Mesenchymal stem cell (in vitro differentiated cells and primary cell): Measurements from ENCODE around the gene STX16.

Experiments
- DNase-seq: peaks from one replicate; pipeline ENCODE4 v3.0.0-alpha.2; 2013
- H2AFZ ChIP-seq: one replicate; pipeline ENCODE4 v1.6.1; 2013; ENCODE audit warnings: low read depth, mild to moderate bottlenecking, control low read depth, inconsistent platforms, low read length, moderate library complexity
- H2AK5ac ChIP-seq: 2 replicates; pipeline ENCODE4 v1.6.1; 2013; ENCODE audit warnings: low read length, moderate library complexity, mild to moderate bottlenecking, inconsistent platforms; ENCODE audit not compliant: severe bottlenecking
- H2BK120ac ChIP-seq: one replicate; pipeline ENCODE4 v1.6.1; 2013; ENCODE audit warnings: low read depth, mild to moderate bottlenecking, inconsistent platforms, low read length, moderate library complexity
- H2BK12ac ChIP-seq, 2 experiments: one replicate each; pipeline ENCODE4 v1.6.1; 2013; ENCODE audit warnings: inconsistent platforms in 2 of 2, low read length in 2 of 2, mild to moderate bottlenecking in 2 of 2, moderate library complexity in 2 of 2, control low read depth in 1 of 2
- H2BK15ac ChIP-seq: one replicate; pipeline ENCODE4 v1.6.1; 2013; ENCODE audit warnings: mild to moderate bottlenecking, low read depth, inconsistent platforms; ENCODE audit not compliant: poor library complexity, severe bottlenecking
- H2BK5ac ChIP-seq: 2 replicates; pipeline ENCODE4 v1.6.1; 2013; ENCODE audit warnings: low read depth, mild to moderate bottlenecking, low read length, control low read depth, inconsistent platforms; ENCODE audit not compliant: poor library complexity, severe bottlenecking
- H3K14ac ChIP-seq, 2 experiments: one replicate each; pipeline ENCODE4 v1.6.1; 2013; ENCODE audit warnings: inconsistent platforms in 2 of 2, low read length in 2 of 2, control low read depth in 1 of 2, mild to moderate bottlenecking in 1 of 2, moderate library complexity in 1 of 2
- H3K18ac ChIP-seq, 2 experiments: one replicate each; pipeline ENCODE4 v1.6.1; 2013; ENCODE audit warnings: inconsistent platforms in 2 of 2, low read length in 2 of 2, control low read depth in 1 of 2, low read depth in 1 of 2, mild to moderate bottlenecking in 1 of 2
- H3K23ac ChIP-seq, 2 experiments: one replicate each; pipeline ENCODE4 v1.6.1; 2013; ENCODE audit warnings: inconsistent platforms in 2 of 2, low read length in 2 of 2, mild to moderate bottlenecking in 2 of 2, moderate library complexity in 2 of 2, control low read depth in 1 of 2
- H3K27ac ChIP-seq: 2 replicates; pipeline ENCODE4 v1.5.1; 2013; ENCODE audit warnings: mild to moderate bottlenecking, moderate library complexity, low read length, control low read depth, inconsistent platforms; ENCODE audit not compliant: poor library complexity, severe bottlenecking
- H3K27me3 ChIP-seq, 2 experiments: 2 replicates each; pipeline versions ENCODE4 v1.6.1 to v1.7.0; 2013; ENCODE audit warnings: low read length in 2 of 2, mild to moderate bottlenecking in 2 of 2, moderate library complexity in 2 of 2, control low read depth in 1 of 2, inconsistent platforms in 1 of 2; ENCODE audit not compliant: control insufficient read depth in 1 of 2, insufficient read depth in 1 of 2
- H3K36me3 ChIP-seq, 2 experiments: 2 replicates each; pipeline versions ENCODE4 v1.6.1 to v1.7.0; 2013; ENCODE audit warnings: low read length in 2 of 2, control low read depth in 1 of 2, inconsistent platforms in 1 of 2, low read depth in 1 of 2, mild to moderate bottlenecking in 1 of 2; ENCODE audit not compliant: insufficient read depth in 2 of 2, control insufficient read depth in 1 of 2
- H3K4ac ChIP-seq, 2 experiments: one replicate each; pipeline ENCODE4 v1.6.1; 2013; ENCODE audit warnings: inconsistent platforms in 2 of 2, low read length in 2 of 2, mild to moderate bottlenecking in 2 of 2, moderate library complexity in 2 of 2, control low read depth in 1 of 2, low read depth in 1 of 2
- H3K4me1 ChIP-seq: 2 replicates; pipeline ENCODE4 v1.6.1; 2013; ENCODE audit warnings: low read depth, low read length, control low read depth; ENCODE audit not compliant: control insufficient read depth, insufficient read depth
- H3K4me2 ChIP-seq: 2 replicates; pipeline ENCODE4 v1.6.1; 2013; ENCODE audit warnings: low read length, mild to moderate bottlenecking, inconsistent platforms; ENCODE audit not compliant: poor library complexity, severe bottlenecking
- H3K4me3 ChIP-seq, 2 experiments: 2 replicates each; pipeline versions ENCODE4 v1.5.1 to v1.7.0; 2013; ENCODE audit warnings: low read length in 2 of 2, mild to moderate bottlenecking in 2 of 2, control low read depth in 1 of 2, low read depth in 1 of 2; ENCODE audit not compliant: insufficient read depth in 1 of 2
- H3K79me1 ChIP-seq: replicated peaks from 2 replicates; pipeline ENCODE4 v1.6.1; 2013; ENCODE audit warnings: mild to moderate bottlenecking, control low read depth, low read length, inconsistent platforms; ENCODE audit not compliant: poor library complexity, severe bottlenecking
- H3K9ac ChIP-seq: 2 replicates; pipeline ENCODE4 v1.7.0; 2013; ENCODE audit warnings: mild to moderate bottlenecking, low read length, moderate library complexity
- H3K9me3 ChIP-seq: 2 replicates; pipeline ENCODE4 v1.7.0; 2013; ENCODE audit warnings: mild to moderate bottlenecking, low read length; ENCODE audit not compliant: control insufficient read depth
- H4K8ac ChIP-seq: one replicate; pipeline ENCODE4 v1.6.1; 2013; ENCODE audit warnings: inconsistent platforms, mild to moderate bottlenecking, low read length, moderate library complexity
- H4K91ac ChIP-seq: one replicate; pipeline ENCODE4 v1.6.1; 2013; ENCODE audit warnings: mild to moderate bottlenecking, low read length, inconsistent platforms
- WGBS: methylation state at CpG from one replicate; pipeline ENCODE4 v1.1.7; 2013; ENCODE audit warnings: mixed read lengths; 5-methylcytosine and 5-hydroxymethylcytosine counted together

The STX16 gene

GRCh38 chr20:58701431-58702160, 50.5 kb downstream of the STX16 start:
- Histone ChIP-seq H3K4ac (no peak overlapping the region), H4K8ac (no peak overlapping the region), H3K9ac (no peak overlapping the region), H3K4me3 (no peak overlapping the region), H3K23ac (no peak overlapping the region), H2AFZ (no peak overlapping the region), H2BK120ac (no peak overlapping the region), H3K79me1 (peaks cover 22% of the 10 kb centered on the region), H2BK15ac (no peak overlapping the region), H3K14ac (no peak overlapping the region), H4K91ac (no peak overlapping the region), H3K18ac (no peak overlapping the region), H3K4me1 (peaks cover 6% of the 10 kb centered on the region), H2BK12ac (no peak overlapping the region), H3K27ac (no peak overlapping the region), H2BK5ac (no peak overlapping the region), H2AK5ac (no peak overlapping the region), H3K9me3 (no peaks in the 10 kb centered on the region), H3K27me3 (no peaks in the 10 kb centered on the region), H3K4me2 (no peak overlapping the region), H3K36me3 (peaks cover 81 to 83% of the 10 kb centered on the region in 2 experiments)
- 94% methylated on average over 29 of the region's 29 CpGs for WGBS
- no peak for DNase-seq

GRCh38 chr20:58702161-58702510, 51.1 kb downstream of the STX16 start:
- Histone ChIP-seq H3K9ac (no peak overlapping the region), H3K4me3 (no peak overlapping the region), H2BK120ac (no peak overlapping the region), H3K4me2 (no peak overlapping the region), H2AK5ac (no peak overlapping the region), H4K8ac (no peak overlapping the region), H3K27ac (no peak overlapping the region), H3K79me1 (peaks cover 17% of the 10 kb centered on the region), H2BK15ac (no peak overlapping the region), H2BK5ac (no peak overlapping the region), H3K23ac (no peak overlapping the region), H2AFZ (no peak overlapping the region), H3K9me3 (no peaks in the 10 kb centered on the region), H3K14ac (no peak overlapping the region), H3K18ac (no peak overlapping the region), H3K4me1 (peaks cover 5% of the 10 kb centered on the region), H3K4ac (no peak overlapping the region), H3K27me3 (no peaks in the 10 kb centered on the region), H3K36me3 (peaks cover 76 to 83% of the 10 kb centered on the region in 2 experiments), H4K91ac (no peak overlapping the region), H2BK12ac (no peak overlapping the region)
- DNase-seq = no peak
- 93% methylated on average over 5 of the region's 9 CpGs for WGBS

- no peak overlapping the region for H2AK5ac ChIP-seq
- no peak overlapping the region for H2BK5ac ChIP-seq
- H3K4me2 ChIP-seq = no peak overlapping the region
- no peaks in the 10 kb centered on the region for H3K27me3 ChIP-seq
- no peak overlapping the region for H2BK15ac ChIP-seq
- WGBS = 96% methylated on average over 28 of the region's 28 CpGs
- peaks cover 12% of the 10 kb centered on the region for H3K79me1 ChIP-seq
- peaks cover 3% of the 10 kb centered on the region for H3K4me1 ChIP-seq
- H3K4me3 ChIP-seq = no peak overlapping the region
- no peak for DNase-seq
- no peaks in the 10 kb centered on the region for H3K9me3 ChIP-seq
- no peak overlapping the region for H4K91ac ChIP-seq
- H3K4ac ChIP-seq = no peak overlapping the region
- H2BK120ac ChIP-seq = no peak overlapping the region
- H3K18ac ChIP-seq = no peak overlapping the region
- no peak overlapping the region for H3K27ac ChIP-seq
- no peak overlapping the region for H2AFZ ChIP-seq
- no peak overlapping the region for H3K23ac ChIP-seq
- H2BK12ac ChIP-seq = no peak overlapping the region
- no peak overlapping the region for H4K8ac ChIP-seq
- H3K14ac ChIP-seq = no peak overlapping the region
- H3K9ac ChIP-seq = no peak overlapping the region
- peaks cover 68 to 83% of the 10 kb centered on the region in 2 experiments for H3K36me3 ChIP-seq
Observed at GRCh38 chr20:58702859-58703648, 52.0 kb downstream of the STX16 start.

GRCh38 chr20:58703765-58704371, 52.8 kb downstream of the STX16 start:
- WGBS = 97% methylated on average over 12 of the region's 12 CpGs
- Histone ChIP-seq H3K9ac (no peak overlapping the region), H2BK15ac (no peak overlapping the region), H3K4ac (no peak overlapping the region), H3K9me3 (no peaks in the 10 kb centered on the region), H3K36me3 (peaks cover 63 to 80% of the 10 kb centered on the region in 2 experiments), H2BK5ac (no peak overlapping the region), H3K4me2 (no peak overlapping the region), H4K8ac (no peak overlapping the region), H3K27me3 (no peaks in the 10 kb centered on the region), H3K79me1 (peaks cover 11% of the 10 kb centered on the region), H2AK5ac (no peak overlapping the region), H2BK12ac (no peak overlapping the region), H3K18ac (no peak overlapping the region), H3K4me3 (no peak overlapping the region), H3K14ac (no peak overlapping the region), H3K27ac (no peak overlapping the region), H2BK120ac (no peak overlapping the region), H3K4me1 (peaks cover 3% of the 10 kb centered on the region), H2AFZ (no peak overlapping the region), H3K23ac (no peak overlapping the region), H4K91ac (no peak overlapping the region)
- no peak for DNase-seq
